Testis (tissue), 3 donors: ENCODE measurements around the gene RNF152. TPM values are rescaled to one million over a fixed set of nuclear protein-coding genes. Genes with fewer than 3 reads are reported as not detected.

Experiments
- DNase-seq: peaks from one replicate; pipeline ENCODE4 v3.0.0-alpha.2; 2019
- H3K27ac ChIP-seq, 2 donors: fragments of 200-600 bp; sonication (generic); one replicate each; pipeline ENCODE4 v1.5.1; 2019
- H3K27me3 ChIP-seq: fragments of 200-600 bp; sonication (generic); one replicate; pipeline ENCODE4 v1.5.1; 2019
- H3K36me3 ChIP-seq: fragments of 200-600 bp; sonication (generic); one replicate; pipeline ENCODE4 v1.5.1; 2017; ENCODE audit warnings: low read depth; ENCODE audit errors: missing control alignments
- H3K4me1 ChIP-seq: fragments of 200-600 bp; sonication (generic); one replicate; pipeline ENCODE4 v1.5.1; 2019
- H3K4me3 ChIP-seq, 2 donors: fragments of 200-600 bp; sonication (generic); one replicate each; pipeline ENCODE4 v1.5.1; 2017 to 2019
- H3K9me3 ChIP-seq: fragments of 200-600 bp; sonication (generic); one replicate; pipeline ENCODE4 v1.5.1; 2017
- CTCF ChIP-seq, 3 experiments: fragments of 450-650 bp in 2 of 3; fragments of 200-600 bp in 1 of 3; sonication (generic) in 1 of 3; IDR thresholded peaks; one replicate each; pipeline ENCODE4 v1.5.1; 2016 to 2019; ENCODE audit warnings: antibody characterized with exemption in 3 of 3, mild to moderate bottlenecking in 2 of 3, moderate library complexity in 1 of 3
- POLR2A ChIP-seq: fragments of 450-650 bp; IDR thresholded peaks from one replicate; pipeline ENCODE4 v1.6.1; 2017; ENCODE audit warnings: antibody characterized with exemption, mild to moderate bottlenecking, moderate library complexity
- WGBS, 2 donors: methylation state at CpG; one replicate each; pipeline ENCODE4 v1.1.5; 2018; 5-methylcytosine and 5-hydroxymethylcytosine counted together
- intact Hi-C: fragments of 100-400 bp; cut with DNase I; formaldehyde crosslinking; loops from one replicate; pipeline ENCODE4 v1.15.1; 2023; ENCODE audit warnings: low total_unique reads
- polyA plus RNA-seq: library from polyadenylated mRNA; stranded (reverse); fragments of 350-450 nt; fragmentation: Illumina TruSeq; extraction: RNeasy Lipid Tissue Mini Kit (QIAGEN cat#74804); gene quantifications from one replicate; pipeline ENCODE4 v1.2.3, GENCODE V29; 2014; ENCODE audit warnings: low read depth, low replicate concordance; ENCODE audit not compliant: insufficient read depth
- total RNA-seq, 2 donors: library from RNA; depleted of rRNA; stranded (reverse); fragments of >200 nt; gene quantifications; one replicate each; pipeline ENCODE4 v1.2.3, GENCODE V29; 2016

Gene RNF152
- total and polyA plus RNA-seq, 3 donors from 2014 or later, result 2.3 to 20.3 (median 10.8) TPM

- H3K36me3 ChIP-seq, result no peaks in the 10 kb centered on the region
- H3K4me3 ChIP-seq, result no peak overlapping the region
- WGBS, 2 donors, result 84 to 85% methylated on average over 3 of the region's 3 CpGs
- TF ChIP-seq POLR2A (no peak), CTCF (IDR thresholded peaks at IDR 0.05) (no peak)
- H3K4me1 ChIP-seq, result peaks cover 8% of the 10 kb centered on the region
- H3K27me3 ChIP-seq, result no peaks in the 10 kb centered on the region
- no peaks in the 10 kb centered on the region for H3K9me3 ChIP-seq
- H3K27ac ChIP-seq, result no peak overlapping the region
- intact Hi-C loops, result no loop called here
- no peak for DNase-seq
Observed at GRCh38 chr18:61850756-61851155, 42.1 kb downstream of the RNF152 start.

- Histone ChIP-seq H3K4me1 (peaks cover 4% of the 10 kb centered on the region), H3K27ac (no peak overlapping the region), H3K27me3 (no peaks in the 10 kb centered on the region), H3K36me3 (no peaks in the 10 kb centered on the region), H3K9me3 (no peaks in the 10 kb centered on the region), H3K4me3 (no peak overlapping the region)
- TF ChIP-seq POLR2A (no peak), CTCF (IDR thresholded peaks at IDR 0.05) (no peak)
- intact Hi-C loops, result no loop called here
- DNase-seq, result no peak
- WGBS, 2 donors, result 58 to 74% methylated on average over 7 of the region's 7 CpGs
Observed at GRCh38 chr18:61847164-61847791, 45.5 kb downstream of the RNF152 start.

- H3K4me3 ChIP-seq, result no peak overlapping the region
- TF ChIP-seq POLR2A, result no peak
- TF ChIP-seq CTCF (IDR thresholded peaks at IDR 0.05), result no peak
Observed at GRCh38 chr18:61845197-61845596, 47.6 kb downstream of the RNF152 start.

GRCh38 chr18:61844726-61845125 lies 48.1 kb downstream of the RNF152 start:
- WGBS, 2 donors, result 81 to 85% methylated on average over 4 of the region's 4 CpGs

More at GRCh38 chr18:61845197-61845596, 47.6 kb downstream of the RNF152 start:
- intact Hi-C loops, result no loop called here
- H3K36me3 ChIP-seq, result no peaks in the 10 kb centered on the region
- DNase-seq, result no peak
- no peaks in the 10 kb centered on the region for H3K4me1 ChIP-seq
- WGBS, 2 donors, result 87 to 89% methylated on average over 6 to 7 of the region's 7 CpGs
- H3K27ac ChIP-seq, result no peak overlapping the region
- H3K9me3 ChIP-seq, result no peaks in the 10 kb centered on the region
- no peaks in the 10 kb centered on the region for H3K27me3 ChIP-seq

More at GRCh38 chr18:61844726-61845125, 48.1 kb downstream of the RNF152 start:
- H3K27me3 ChIP-seq, result no peaks in the 10 kb centered on the region
- H3K36me3 ChIP-seq, result no peaks in the 10 kb centered on the region
- H3K4me3 ChIP-seq, result no peak overlapping the region
- H3K4me1 ChIP-seq, result no peaks in the 10 kb centered on the region
- intact Hi-C loops, result no loop called here
- no peak overlapping the region for H3K27ac ChIP-seq
- no peak for TF ChIP-seq POLR2A
- no peak for TF ChIP-seq CTCF (IDR thresholded peaks at IDR 0.05)
- H3K9me3 ChIP-seq, result no peaks in the 10 kb centered on the region
- no peak for DNase-seq
